ENCODE data around the gene MAMLD1. TPM values are rescaled to one million over a fixed set of nuclear protein-coding genes. Genes with fewer than 3 reads are reported as not detected.

Gene MAMLD1
- total RNA-seq, 1 experiment from 2014 or later: 0.48 TPM

GRCh38 chrX:150411656-150412055 is 48.5 kb downstream of the MAMLD1 start:
- Histone ChIP-seq H3T11ph (ENCODE audit: low read length) (no peak overlapping the region), H3K9me3 (ENCODE audit: control insufficient read depth, low read depth, low read length) (no peaks in the 10 kb centered on the region), H3K4me1 (ENCODE audit: insufficient read depth, low read length) (no peaks in the 10 kb centered on the region; the same call in 1 of the 2 replicates), H3K18ac (ENCODE audit: insufficient read length, low read depth, low read length) (no peak overlapping the region), H3K9ac (ENCODE audit: extremely low read depth, insufficient read length, low read length) (no peak overlapping the region), H3K27me3 (ENCODE audit: insufficient read depth, low read length) (no peaks in the 10 kb centered on the region), H2AFZ (ENCODE audit: low read length) (no peak overlapping the region), H3K79me2 (ENCODE audit: insufficient read depth, low read length) (no peaks in the 10 kb centered on the region), H3K56ac (ENCODE audit: insufficient read length, low read depth, low read length) (no peak overlapping the region), H3K23me2 (ENCODE audit: insufficient read length, low read depth, low read length, poor library complexity, severe bottlenecking) (no peaks in the 10 kb centered on the region), H3K79me1 (ENCODE audit: insufficient read depth, low read depth, low read length, poor library complexity, severe bottlenecking) (no peaks in the 10 kb centered on the region), H4K8ac (replicated peaks; ENCODE audit: insufficient read length, low read depth, low read length) (no peak overlapping the region), H2BK5ac (ENCODE audit: insufficient read length, low read length) (no peak overlapping the region), H2BK120ac (ENCODE audit: low read depth, low read length, poor library complexity, severe bottlenecking) (no peak overlapping the region), H3K4ac (ENCODE audit: low read depth, low read length) (no peak overlapping the region), H3K27ac (ENCODE audit: insufficient read length, low read depth, low read length) (no peak overlapping the region), H2AK5ac (ENCODE audit: insufficient read length, low read length) (no peak overlapping the region), H4K5ac (ENCODE audit: insufficient read length, low read depth, low read length) (no peak overlapping the region), H2BK12ac (ENCODE audit: insufficient read length, low read depth, low read length) (no peak overlapping the region), H2BK20ac (ENCODE audit: low read depth, low read length, poor library complexity, severe bottlenecking) (no peak overlapping the region), H3K23ac (ENCODE audit: insufficient read length, low read depth, low read length) (no peak overlapping the region), H2BK15ac (ENCODE audit: low read depth, low read length) (no peak overlapping the region), H4K91ac (ENCODE audit: insufficient read length, low read depth, low read length) (no peak overlapping the region), H3K4me2 (ENCODE audit: insufficient read depth, insufficient read length, low read length) (no peak overlapping the region), H4K20me1 (ENCODE audit: control insufficient read depth, insufficient read depth, insufficient read length) (no peaks in the 10 kb centered on the region), H3K14ac (ENCODE audit: insufficient read depth, low read length) (no peak overlapping the region)
- Mint-ChIP-seq H3K4me3 (no peak overlapping the region), H3K36me3 (ENCODE audit: insufficient read depth in 1 of 3, low read depth in 3 of 3) (no peaks in the 10 kb centered on the region; a peak in 3 of 7 replicates), H3K4me1 (peaks cover 7 to 8% of the 10 kb centered on the region in 2 experiments), H3K27me3 (ENCODE audit: low read depth) (peaks cover 3% of the 10 kb centered on the region; the same call in 1 of the 2 replicates), H3K9me3 (peaks cover 61 to 62% of the 10 kb centered on the region in 2 experiments), H3K27ac (no peak overlapping the region)
- no peak for DNase-seq
- WGBS (ENCODE audit: extremely low coverage, insufficient read length, low lambda C conversion rate): no CpG with 5 or more reads among the region's 2 CpGs
- no peak for TF ChIP-seq CTCF (conservative IDR thresholded peaks at IDR 0.05)
